HG03097 (cell line): Measurements from ENCODE around the gene XIRP1.
A peak's percentile ranks its signal among the peaks of the same experiment; 100 is the strongest.

Source experiments
- ATAC-seq: cut with Tn5 transposase; IDR thresholded peaks from one replicate; pipeline ENCODE4 v1.9.1; 2021; ENCODE audit not compliant: unreplicated experiment, low FRiP score

The XIRP1 gene

DNA sequence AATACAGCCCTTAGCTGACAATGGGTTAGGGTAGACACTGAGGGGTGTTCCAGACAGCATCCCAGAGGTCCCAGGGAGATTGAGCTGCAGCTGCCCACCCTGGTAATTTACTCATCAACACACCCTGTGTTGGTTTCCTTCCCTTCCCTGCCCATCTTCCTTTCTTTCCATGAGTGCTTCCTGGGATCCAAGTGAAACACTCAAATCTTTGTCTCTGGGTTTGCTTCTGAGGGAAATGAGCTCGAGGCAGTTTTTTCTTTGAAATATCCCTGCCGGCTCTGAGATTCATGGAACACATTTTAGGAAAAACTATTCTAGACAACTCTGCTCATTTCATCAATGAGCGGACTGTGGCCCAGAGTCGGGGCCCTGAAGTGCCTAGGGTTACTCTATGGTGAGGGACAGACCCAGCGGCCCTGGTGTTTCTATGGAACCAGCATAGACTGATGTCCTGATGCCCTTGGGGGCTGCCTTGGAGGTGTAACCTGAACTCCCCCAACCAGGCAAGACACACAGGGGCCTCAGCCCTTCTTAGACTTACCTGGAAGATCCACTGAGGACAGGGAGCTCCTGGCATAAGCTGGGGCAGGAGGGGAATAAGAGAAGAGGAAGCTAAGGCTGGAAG, 24.1 kb downstream of the XIRP1 start:
- no peak for ATAC-seq

DNA sequence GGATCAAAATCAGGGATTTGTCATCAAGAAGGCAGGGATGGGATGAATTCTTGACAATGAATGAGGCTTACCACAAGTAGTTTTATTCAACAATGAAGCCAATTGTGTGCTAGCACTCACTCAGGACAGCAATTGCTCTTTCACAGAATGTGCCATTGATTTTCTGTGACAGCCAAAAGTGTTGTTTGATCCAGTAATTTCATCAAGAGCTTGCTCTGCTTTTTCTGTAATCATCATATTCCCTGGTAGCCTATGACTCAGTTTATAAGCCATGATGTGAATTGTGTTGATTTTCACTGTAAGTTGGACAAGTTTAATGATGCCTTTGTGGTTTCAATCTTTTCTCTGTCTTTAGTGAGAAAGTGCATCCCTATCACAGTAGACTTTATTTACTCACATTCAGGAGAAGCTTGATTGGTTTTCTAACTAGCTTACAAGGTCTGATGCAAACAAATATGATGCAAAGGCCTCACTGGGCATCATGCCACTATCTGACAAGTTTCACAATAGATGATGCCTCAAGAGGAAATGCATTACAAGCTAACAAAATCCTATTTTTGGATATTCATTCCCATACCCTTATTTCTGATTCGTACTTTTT, 25.4 kb downstream of the XIRP1 start:
- ATAC-seq: no peak

GRCh38 chr3:39166134-39166710, 26.2 kb downstream of the XIRP1 start:
- no peak for ATAC-seq

DNA sequence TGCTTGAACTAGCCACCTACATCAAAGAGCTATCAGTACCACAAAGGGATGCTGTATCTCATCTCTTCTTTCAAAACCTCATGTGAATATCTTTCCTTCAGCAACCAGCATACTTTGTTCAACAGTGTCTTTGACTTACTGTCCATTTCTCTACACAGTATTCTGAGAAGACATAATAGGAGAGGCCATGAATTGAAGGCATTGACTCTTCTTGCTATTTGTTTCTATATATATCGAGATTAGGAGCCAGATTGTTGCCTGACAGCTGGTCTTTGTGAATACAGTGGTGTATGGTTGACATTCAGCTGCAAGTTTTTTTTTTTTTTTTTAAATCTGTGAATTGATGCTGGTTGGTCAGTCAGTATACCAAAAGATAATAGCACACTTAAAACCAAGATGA, 26.9 kb downstream of the XIRP1 start:
- ATAC-seq: no peak

- no peak for ATAC-seq
Measured at GRCh38 chr3:39164414-39164813, 28.0 kb downstream of the XIRP1 start.

- ATAC-seq: no peak
Measured at GRCh38 chr3:39158148-39158715, 34.2 kb downstream of the XIRP1 start.

GRCh38 chr3:39157359-39157758, 35.0 kb downstream of the XIRP1 start:
- no peak for ATAC-seq

DNA sequence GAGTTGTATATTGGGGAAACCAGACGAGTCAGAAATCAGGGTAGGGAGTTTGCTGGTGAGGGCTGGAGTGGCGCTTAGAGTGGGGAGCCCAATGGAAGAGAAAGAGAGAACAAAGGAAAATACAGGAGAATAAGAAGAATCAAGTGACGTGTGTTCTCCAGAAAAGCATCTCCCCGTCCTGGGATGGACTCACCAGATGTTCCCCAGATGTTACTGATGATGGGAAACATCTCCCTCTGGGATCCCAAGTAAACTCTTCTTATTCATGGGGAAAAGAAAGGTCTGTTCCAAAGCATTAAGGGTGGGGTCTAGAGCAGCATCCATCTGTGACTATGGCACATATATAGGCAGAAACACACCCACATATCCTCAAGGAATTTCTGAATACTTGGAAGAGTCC, 36.0 kb downstream of the XIRP1 start:
- ATAC-seq: no peak

GRCh38 chr3:39154280-39155021, 37.9 kb downstream of the XIRP1 start:
- no peak for ATAC-seq

DNA sequence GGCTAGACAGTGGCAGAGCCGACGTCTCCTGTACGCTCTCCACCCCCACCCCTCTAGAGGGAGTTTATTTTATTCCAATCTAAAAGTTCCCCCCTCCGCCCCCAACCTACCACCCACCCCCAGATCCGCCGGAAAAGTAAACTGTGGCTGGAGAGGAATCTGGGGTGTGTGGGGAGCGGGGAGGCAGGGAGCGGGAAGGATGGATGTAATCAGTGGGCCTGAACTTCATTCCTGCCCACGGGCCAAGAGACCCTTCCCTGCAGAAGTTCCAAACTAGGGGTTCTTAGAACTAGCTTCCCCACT, 38.5 kb downstream of the XIRP1 start:
- ATAC-seq: no peak

DNA sequence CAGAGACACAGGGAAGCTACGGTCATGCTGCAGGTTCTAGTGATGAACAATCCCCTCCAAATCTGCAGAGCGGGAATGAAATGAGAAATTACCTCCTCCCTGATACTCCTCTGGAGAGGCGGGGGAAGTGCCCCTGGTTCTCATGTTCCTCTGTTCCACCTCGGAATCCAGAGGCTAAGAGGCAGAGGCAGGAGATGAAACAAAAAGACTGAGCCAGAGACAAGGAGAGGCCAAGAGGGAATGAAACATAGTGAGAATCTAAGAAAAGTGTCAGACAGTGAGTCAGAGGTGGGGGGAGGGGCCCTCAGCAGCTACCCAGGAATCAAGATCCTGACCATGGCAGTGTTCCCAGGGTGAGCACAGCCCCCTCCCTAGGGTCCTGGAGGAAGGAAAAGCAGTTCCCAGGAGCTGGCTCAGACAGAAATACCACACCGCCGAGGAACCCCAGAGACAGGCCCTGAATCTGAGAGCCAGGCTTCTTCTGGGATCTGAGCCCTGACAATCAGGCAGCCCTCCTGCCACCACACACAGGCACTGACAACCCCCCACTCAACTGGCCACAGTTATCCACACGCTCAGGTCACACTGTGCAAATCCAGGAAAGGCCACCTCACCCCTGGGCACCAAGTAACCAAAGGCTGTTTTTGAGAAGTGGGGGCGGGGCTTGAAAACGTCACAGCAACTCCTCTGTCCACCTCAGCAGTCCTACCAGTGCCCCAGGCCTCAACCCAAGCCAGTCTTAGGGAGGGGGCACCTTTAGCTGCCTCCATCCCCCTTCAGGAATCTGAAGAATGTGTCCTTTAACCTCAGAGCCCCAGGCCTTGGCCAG, 41.4 kb downstream of the XIRP1 start:
- no peak for ATAC-seq

DNA sequence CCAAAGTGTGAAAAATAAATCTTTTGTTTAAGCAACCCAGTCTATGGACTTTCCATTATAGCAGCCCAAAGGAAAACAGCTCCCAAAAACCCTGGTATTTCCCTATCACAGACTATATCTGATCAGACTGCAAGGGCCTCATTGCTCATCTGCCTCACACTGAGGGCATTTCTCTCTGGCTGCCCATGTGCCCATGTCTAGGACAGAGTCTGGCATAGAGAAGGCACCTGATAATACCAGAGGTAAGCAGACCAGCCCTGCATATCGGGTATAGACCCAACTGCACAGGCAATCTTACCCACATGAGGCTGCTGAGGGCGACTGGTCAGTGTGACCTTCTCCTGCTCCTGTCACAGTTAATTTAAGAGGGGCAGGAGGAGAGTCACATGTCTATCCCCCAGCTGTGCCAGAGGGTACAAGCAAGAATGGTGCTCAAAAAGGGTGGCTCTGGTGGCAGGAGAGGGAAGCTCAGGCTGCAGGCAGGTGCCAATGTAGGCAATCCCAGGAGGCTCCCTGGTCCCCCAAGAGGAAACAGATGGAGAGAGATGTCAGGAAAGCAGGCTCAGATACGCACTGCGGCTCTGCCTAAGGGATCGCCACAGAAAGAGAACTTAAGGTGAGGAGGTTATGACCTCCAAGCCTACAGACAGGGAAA, 42.1 kb downstream of the XIRP1 start:
- no peak for ATAC-seq

GRCh38 chr3:39149498-39150147, 42.8 kb downstream of the XIRP1 start:
- ATAC-seq: no peak

- ATAC-seq: no peak
Measured at GRCh38 chr3:39149059-39149455, 43.3 kb downstream of the XIRP1 start.

- no peak for ATAC-seq
Measured at GRCh38 chr3:39148435-39149058, 43.8 kb downstream of the XIRP1 start.

DNA sequence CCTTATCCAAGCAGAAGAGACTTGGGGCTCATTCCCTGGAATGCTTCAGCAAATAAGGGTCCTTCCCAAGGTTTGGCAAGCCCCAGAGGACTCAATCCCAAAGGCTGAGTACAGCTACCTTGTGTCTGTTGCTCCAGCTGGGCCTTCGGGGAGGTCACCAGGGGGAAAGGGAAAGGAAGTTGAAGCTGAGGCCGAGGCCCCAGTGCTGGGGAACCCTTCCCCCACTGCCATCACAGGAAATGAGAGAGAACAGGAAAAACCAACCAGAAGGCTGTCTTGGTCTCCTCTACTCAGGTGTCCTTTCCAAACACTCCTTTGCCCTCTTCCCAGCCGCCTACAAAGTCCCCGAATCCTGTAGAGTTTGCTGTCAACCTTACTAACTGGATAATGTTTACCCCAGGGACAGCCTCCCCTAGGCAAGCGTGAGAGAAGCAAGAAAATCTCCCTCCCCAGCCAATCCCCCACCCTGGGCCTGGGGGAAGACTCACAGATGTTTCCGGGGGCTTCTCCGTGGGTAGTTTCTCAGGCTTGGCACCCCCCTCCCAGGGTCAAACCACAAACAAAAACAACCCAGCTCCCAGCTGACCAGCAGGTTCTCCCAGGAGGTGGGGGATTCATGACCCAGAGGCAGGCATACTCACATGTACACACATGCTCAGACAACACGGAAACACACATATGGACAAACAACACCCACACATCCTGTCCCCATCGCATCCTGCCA, 44.5 kb downstream of the XIRP1 start:
- peak; percentile 25 for ATAC-seq

- ATAC-seq: no peak
Measured at GRCh38 chr3:39146611-39147591, 45.5 kb downstream of the XIRP1 start.
